ENCODE results near the gene GRAP. TPM values are rescaled to one million over a fixed set of nuclear protein-coding genes. Genes with fewer than 3 reads are reported as not detected.
"Not testable (repeated sequence)": the region's sequence is repeated elsewhere in the genome, so short reads cannot be mapped to it uniquely, and the experiment has no call there.

Gene GRAP
- polyA plus RNA-seq (2012; ENCODE audit: insufficient read length, low read depth) = 106 TPM

DNA sequence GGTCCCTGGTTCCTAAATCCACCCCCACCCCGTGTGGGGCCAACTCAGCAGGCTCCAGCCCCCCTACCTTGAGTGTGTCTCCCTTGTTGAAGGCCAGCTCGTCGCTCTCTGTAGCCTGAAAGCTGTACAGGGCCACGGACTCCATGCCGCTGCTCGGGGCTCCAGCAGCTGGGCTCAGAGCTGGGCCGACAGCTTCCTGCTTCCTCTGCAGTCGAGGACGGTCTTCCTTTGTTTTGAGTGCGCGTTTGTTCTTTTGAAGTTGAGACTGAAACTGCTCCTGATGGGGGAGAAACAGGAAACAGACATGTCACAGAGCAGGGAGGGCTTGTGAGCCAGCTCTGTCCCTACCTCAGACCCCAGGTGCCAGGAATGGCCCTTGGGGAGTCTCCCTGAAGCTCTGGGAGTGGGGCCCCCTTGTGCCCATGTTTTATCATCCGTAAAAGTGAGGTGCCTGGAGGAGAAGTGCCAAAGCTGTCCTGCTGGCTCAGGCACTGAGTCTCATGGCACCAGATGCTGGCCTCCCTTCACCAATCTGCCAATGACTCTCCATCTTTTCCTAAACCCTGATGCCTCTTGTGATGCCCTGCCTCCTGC, at the start of gene GRAP:
Gene GRAP, minus strand, starts transcription at position 176 of the 594 bp plus-strand sequence. Its CDS starts 31 bp downstream, at position 145.
- TF ChIP-seq FOXP2 (optimal IDR thresholded peaks at IDR 0.05; ENCODE audit: borderline replicate concordance, extremely low read depth, extremely low read length, insufficient read depth); POLR2AphosphoS5 (IDR thresholded peaks at IDR 0.05; ENCODE audit: low read depth, low read length): not testable (repeated sequence)
- TF ChIP-seq, protein P1, sequence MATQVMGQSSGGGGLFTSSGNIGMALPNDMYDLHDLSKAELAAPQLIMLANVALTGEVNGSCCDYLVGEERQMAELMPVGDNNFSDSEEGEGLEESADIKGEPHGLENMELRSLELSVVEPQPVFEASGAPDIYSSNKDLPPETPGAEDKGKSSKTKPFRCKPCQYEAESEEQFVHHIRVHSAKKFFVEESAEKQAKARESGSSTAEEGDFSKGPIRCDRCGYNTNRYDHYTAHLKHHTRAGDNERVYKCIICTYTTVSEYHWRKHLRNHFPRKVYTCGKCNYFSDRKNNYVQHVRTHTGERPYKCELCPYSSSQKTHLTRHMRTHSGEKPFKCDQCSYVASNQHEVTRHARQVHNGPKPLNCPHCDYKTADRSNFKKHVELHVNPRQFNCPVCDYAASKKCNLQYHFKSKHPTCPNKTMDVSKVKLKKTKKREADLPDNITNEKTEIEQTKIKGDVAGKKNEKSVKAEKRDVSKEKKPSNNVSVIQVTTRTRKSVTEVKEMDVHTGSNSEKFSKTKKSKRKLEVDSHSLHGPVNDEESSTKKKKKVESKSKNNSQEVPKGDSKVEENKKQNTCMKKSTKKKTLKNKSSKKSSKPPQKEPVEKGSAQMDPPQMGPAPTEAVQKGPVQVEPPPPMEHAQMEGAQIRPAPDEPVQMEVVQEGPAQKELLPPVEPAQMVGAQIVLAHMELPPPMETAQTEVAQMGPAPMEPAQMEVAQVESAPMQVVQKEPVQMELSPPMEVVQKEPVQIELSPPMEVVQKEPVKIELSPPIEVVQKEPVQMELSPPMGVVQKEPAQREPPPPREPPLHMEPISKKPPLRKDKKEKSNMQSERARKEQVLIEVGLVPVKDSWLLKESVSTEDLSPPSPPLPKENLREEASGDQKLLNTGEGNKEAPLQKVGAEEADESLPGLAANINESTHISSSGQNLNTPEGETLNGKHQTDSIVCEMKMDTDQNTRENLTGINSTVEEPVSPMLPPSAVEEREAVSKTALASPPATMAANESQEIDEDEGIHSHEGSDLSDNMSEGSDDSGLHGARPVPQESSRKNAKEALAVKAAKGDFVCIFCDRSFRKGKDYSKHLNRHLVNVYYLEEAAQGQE (IDR thresholded peaks at IDR 0.05; ENCODE audit: insufficient read depth in 1 of 2, low read depth in 2 of 2, low read length in 2 of 2) = not testable (repeated sequence)

DNA sequence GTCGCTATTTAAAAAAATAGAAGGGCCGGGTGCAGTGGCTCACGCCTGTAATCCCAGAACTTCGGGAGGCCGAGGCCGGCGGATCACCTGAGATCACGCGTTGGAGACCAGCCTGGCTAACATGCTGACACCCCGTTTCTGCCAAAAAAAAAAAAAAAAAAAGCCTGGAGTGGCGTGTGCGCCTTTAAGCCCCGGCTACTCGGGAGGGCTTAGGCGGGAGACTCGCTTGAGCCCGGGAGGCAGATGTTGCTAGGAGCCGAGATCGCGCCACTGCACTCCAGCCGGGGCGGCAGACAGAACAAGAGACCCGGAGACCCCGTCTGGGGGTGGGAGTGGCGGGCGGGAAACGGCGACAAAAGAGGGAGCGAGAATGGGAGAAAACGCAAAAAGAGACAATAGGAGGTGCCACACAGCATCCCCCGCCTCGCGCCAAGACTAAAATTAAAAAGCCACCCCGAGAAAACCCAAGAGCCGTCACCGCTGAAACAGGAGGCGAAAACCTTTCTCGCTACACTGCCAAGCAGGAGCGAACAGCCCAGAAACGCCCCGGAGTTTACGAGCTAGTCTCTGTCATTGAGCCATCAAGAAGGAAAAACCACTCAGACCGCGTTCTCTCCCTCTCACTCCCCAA, 16.7 kb upstream of the GRAP start:
- peak; percentile 32; the same call in 1 of the 2 replicates for TF ChIP-seq POLR2AphosphoS5 (IDR thresholded peaks at IDR 0.05; ENCODE audit: low read depth, low read length)

DNA sequence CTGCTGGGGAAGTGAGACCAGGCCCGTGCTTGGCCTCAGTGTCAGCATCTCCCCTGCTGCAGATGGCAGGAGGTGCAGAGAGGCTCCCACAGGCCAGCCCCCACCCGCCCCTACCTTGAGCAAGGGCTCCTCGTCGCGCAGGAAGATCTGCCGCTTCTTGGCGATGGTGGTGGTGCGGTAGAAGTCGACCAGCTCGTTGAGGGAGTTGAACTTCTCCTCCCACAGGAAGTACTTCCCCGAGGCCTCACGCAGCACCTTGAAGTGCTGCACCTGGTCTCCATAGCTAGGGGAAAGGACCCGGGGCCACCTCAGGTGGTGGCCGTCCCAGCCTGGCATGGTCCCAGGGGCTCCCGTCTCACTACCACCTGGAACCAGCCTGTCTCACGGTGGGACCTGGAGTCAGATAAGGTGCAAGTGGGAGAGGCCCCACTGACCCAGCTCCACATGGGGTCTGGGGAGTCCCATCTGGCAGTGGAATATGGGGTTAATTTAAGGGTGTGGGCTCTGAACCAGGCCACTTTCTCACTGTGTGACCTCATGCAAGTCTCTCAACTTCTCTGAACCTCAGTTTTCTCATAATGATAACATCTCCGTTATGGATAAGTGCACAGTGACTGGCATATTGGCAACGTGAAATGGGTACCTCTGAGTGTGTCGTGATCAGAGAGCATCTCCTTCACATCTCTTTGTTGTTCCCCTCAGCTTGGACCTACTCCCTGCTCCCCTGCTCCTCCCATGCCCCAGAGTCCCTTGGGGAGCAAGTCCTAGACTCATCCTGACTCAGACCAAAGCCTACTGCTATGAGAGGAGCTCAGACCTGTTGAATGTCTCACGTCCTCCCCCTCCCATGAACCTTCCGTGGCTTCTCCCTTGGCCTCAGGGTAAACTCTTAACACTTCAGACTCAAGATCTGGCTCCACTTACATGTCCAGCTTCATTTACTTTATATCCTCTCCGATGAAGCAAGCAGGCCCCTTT, 22.4 kb downstream of the GRAP start:
- TF ChIP-seq, protein P1 (IDR thresholded peaks at IDR 0.05; ENCODE audit: insufficient read depth in 1 of 2, low read depth in 2 of 2, low read length in 2 of 2) = no peak
- no peak for TF ChIP-seq TAF1 (IDR thresholded peaks at IDR 0.05; ENCODE audit: borderline replicate concordance, insufficient read depth, low read length)
- TF ChIP-seq SIN3A (IDR thresholded peaks at IDR 0.05; ENCODE audit: borderline replicate concordance, insufficient read depth, low read length) = no peak

DNA sequence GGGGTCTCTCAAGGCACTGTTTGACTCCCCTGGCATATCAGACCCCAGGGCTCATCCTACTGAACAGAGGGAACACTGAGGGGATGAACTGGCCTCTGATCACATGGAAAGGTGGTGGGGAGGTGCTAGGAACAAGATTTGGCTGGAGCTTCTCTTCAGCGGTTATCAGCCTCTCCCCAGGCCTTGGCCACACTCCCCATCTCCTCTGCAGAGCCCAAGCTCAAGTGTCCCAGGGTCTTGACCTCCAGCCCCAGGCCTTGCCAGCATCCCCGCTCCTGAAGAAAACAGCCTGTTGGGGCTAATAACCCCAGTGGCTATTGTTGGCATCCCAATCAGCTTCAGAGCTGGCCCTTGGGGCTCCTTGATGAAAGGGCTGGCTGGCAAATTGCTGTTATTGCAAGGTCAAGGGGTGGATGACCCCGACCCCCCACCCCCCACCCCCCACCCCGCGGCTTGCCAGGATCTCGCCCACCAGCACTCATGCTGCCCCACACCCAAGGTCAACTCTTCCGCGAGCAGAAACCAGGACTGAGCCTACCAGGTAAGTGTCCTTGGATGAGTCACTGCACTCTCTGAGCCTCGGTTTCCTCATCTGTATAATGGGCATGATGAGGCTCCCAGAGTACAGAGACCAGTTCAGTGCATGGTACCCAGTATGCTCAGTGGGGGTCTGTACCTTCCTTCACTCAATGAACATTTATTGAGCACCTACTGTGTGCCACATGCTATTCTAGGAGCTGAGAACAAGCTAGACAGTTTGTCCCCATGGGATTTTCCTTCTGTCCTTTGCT, 23.4 kb downstream of the GRAP start:
- TF ChIP-seq TAF1 (IDR thresholded peaks at IDR 0.05; ENCODE audit: borderline replicate concordance, insufficient read depth, low read length) (no peak), FOXP2 (optimal IDR thresholded peaks at IDR 0.05; ENCODE audit: borderline replicate concordance, extremely low read depth, extremely low read length, insufficient read depth) (no peak), POLR2AphosphoS5 (IDR thresholded peaks at IDR 0.05; ENCODE audit: low read depth, low read length) (no peak), SIN3A (IDR thresholded peaks at IDR 0.05; ENCODE audit: borderline replicate concordance, insufficient read depth, low read length) (no peak)
- TF ChIP-seq, protein P1 (IDR thresholded peaks at IDR 0.05; ENCODE audit: insufficient read depth in 1 of 2, low read depth in 2 of 2, low read length in 2 of 2) = no peak

DNA sequence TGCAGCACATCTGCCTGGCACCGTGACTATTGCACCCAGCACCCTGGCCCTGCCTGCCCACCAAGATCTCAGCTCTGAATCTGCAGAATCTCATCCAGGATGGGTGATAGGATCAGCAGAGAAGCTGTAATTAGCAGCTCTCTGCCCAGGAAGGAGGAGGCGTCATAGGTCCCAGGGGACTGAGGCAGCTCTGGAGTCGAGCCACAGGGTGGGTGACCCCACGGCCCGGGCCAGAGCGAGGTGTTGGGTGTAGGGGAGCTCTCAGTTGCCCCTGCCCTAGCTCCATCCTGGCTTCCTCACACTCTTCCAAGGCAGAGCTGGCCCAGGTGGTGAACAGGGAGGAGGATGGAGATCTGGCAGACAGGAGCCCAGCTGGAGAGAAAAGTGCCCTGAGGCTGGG, 24.0 kb downstream of the GRAP start:
- TF ChIP-seq SIN3A (IDR thresholded peaks at IDR 0.05; ENCODE audit: borderline replicate concordance, insufficient read depth, low read length) (no peak), FOXP2 (optimal IDR thresholded peaks at IDR 0.05; ENCODE audit: borderline replicate concordance, extremely low read depth, extremely low read length, insufficient read depth) (no peak), POLR2AphosphoS5 (IDR thresholded peaks at IDR 0.05; ENCODE audit: low read depth, low read length) (no peak), TAF1 (IDR thresholded peaks at IDR 0.05; ENCODE audit: borderline replicate concordance, insufficient read depth, low read length) (no peak)
- TF ChIP-seq, protein P1 (IDR thresholded peaks at IDR 0.05; ENCODE audit: insufficient read depth in 1 of 2, low read depth in 2 of 2, low read length in 2 of 2) = no peak
